HepG2 (cell line): ENCODE results near the gene TMF1. TPM values are rescaled to one million over a fixed set of nuclear protein-coding genes. Genes with fewer than 3 reads are reported as not detected.

Experiments used
- AKAP8 ChIP-seq: sonication (generic); formaldehyde crosslinking; IDR thresholded peaks from 2 replicates; pipeline ENCODE4 v1.5.1; 2020; ENCODE audit warnings: mild to moderate bottlenecking, missing genetic modification reagents
- AKNA ChIP-seq: sonication (generic); formaldehyde crosslinking; IDR thresholded peaks from 2 replicates; pipeline ENCODE4 v1.4.0; 2020; ENCODE audit warnings: missing genetic modification reagents, borderline replicate concordance
- ATM ChIP-seq: fragments of 450-650 bp; IDR thresholded peaks from 2 replicates; pipeline ENCODE4 v1.7.1; 2017; ENCODE audit warnings: mild to moderate bottlenecking, borderline replicate concordance
- CEBPB ChIP-seq: IDR thresholded peaks from 2 replicates; pipeline ENCODE4 v1.6.1; 2011; ENCODE audit warnings: low read depth, low read length, improper control_type of control experiment, borderline replicate concordance
- DR1 ChIP-seq: sonication (generic); formaldehyde crosslinking; IDR thresholded peaks from 2 replicates; pipeline ENCODE4 v1.8.0; 2021; ENCODE audit warnings: mild to moderate bottlenecking, missing genetic modification reagents, inconsistent platforms
- ESRRA ChIP-seq: sonication (generic); formaldehyde crosslinking; IDR thresholded peaks from 2 replicates; pipeline ENCODE4 v1.5.1; 2020; ENCODE audit warnings: mild to moderate bottlenecking, low read depth, missing genetic modification reagents
- HBP1 ChIP-seq: IDR thresholded peaks from 2 replicates; pipeline ENCODE4 v1.6.1; 2016; ENCODE audit warnings: low read depth, control low read depth
- KMT2A ChIP-seq: sonication (generic); formaldehyde crosslinking; IDR thresholded peaks from 2 replicates; pipeline ENCODE4 v1.4.0; 2020; ENCODE audit warnings: missing genetic modification reagents
- KMT2B ChIP-seq: IDR thresholded peaks from 2 replicates; pipeline ENCODE4 v1.6.1; 2016; ENCODE audit warnings: missing genetic modification reagents, missing compliant biosample characterization
- MBNL3 ChIP-seq: fragments of 250-450 bp; sonication (Bioruptor Pico); conservative IDR thresholded peaks from 2 replicates; pipeline ENCODE4 v1.8.0; 2022; ENCODE audit warnings: mild to moderate bottlenecking, inconsistent platforms
- PATZ1 ChIP-seq: sonication (generic); formaldehyde crosslinking; IDR thresholded peaks from 2 replicates; pipeline ENCODE4 v1.4.0; 2020; ENCODE audit warnings: missing genetic modification reagents
- PHF8 ChIP-seq: sonication (generic); formaldehyde crosslinking; IDR thresholded peaks from 2 replicates; pipeline ENCODE4 v1.5.0; 2020; ENCODE audit warnings: missing genetic modification reagents
- TBP ChIP-seq: sonication (generic); formaldehyde crosslinking; IDR thresholded peaks from 2 replicates; pipeline ENCODE4 v1.5.0; 2020; ENCODE audit warnings: missing genetic modification reagents
- ZBTB20 ChIP-seq: sonication (generic); formaldehyde crosslinking; IDR thresholded peaks from 2 replicates; pipeline ENCODE4 v1.8.1; 2023; ENCODE audit warnings: missing genetic modification reagents, low read depth, mild to moderate bottlenecking, borderline replicate concordance
- ZFX ChIP-seq: sonication (generic); formaldehyde crosslinking; IDR thresholded peaks from 2 replicates; pipeline ENCODE4 v1.4.0; 2020; ENCODE audit warnings: mild to moderate bottlenecking, low read depth, missing genetic modification reagents, moderate library complexity
- ZNF124 ChIP-seq: sonication (generic); formaldehyde crosslinking; IDR thresholded peaks from 2 replicates; pipeline ENCODE4 v1.4.0; 2020; ENCODE audit warnings: missing genetic modification reagents
- ZNF331 ChIP-seq: sonication (generic); formaldehyde crosslinking; IDR thresholded peaks from 2 replicates; pipeline ENCODE4 v1.4.0; 2020; ENCODE audit warnings: missing genetic modification reagents
- ZNF543 ChIP-seq: sonication (generic); formaldehyde crosslinking; IDR thresholded peaks from 2 replicates; pipeline ENCODE4 v1.4.0; 2020; ENCODE audit warnings: mild to moderate bottlenecking, missing genetic modification reagents
- polyA plus RNA-seq, 8 experiments: library from polyadenylated mRNA; depleted of rRNA in 3 of 8; stranded (reverse) in 7 of 8; unstranded in 1 of 8; fragments of >200 nt; fragmentation: Illumina TruSeq in 4 of 8; extraction: Trizol in 4 of 8; gene quantifications; 2 replicates each; pipeline versions ENCODE4 v1.2.1 to v1.2.3, GENCODE V29; 2011 to 2016; ENCODE audit warnings: low read depth in 4 of 8, missing spikeins in 1 of 8, mixed read lengths in 1 of 8; ENCODE audit not compliant: insufficient read depth in 1 of 8
- total RNA-seq, 5 experiments: library from RNA; depleted of rRNA; stranded (reverse); fragments of >200 nt; fragmentation: Illumina TruSeq; extraction: Trizol; gene quantifications; 2 replicates each; pipeline ENCODE4 v1.2.3, GENCODE V29; 2016; ENCODE audit warnings: low read depth in 1 of 5

TMF1 gene
- total and polyA plus RNA-seq, 2 of the 13 experiments (the other 11 are each of a cell fraction or from before 2014, with no cell fraction given) = 12.1 to 38.4 TPM

GRCh38 chr3:69084326-69085167 is 32.4 kb upstream of the TMF1 start, which contains the start of gene ARL6IP5 (continued):
- no peak for TF ChIP-seq AKNA (CRISPR knock-in tag)
- TF ChIP-seq ATM = no peak
- TF ChIP-seq ZNF124 (CRISPR knock-in tag) = peak; percentile 34; the same call in 1 of the 2 replicates
- TF ChIP-seq PHF8 (CRISPR knock-in tag) = peak; percentile 72
- no peak for TF ChIP-seq MBNL3 (CRISPR knock-in tag)
- no peak for TF ChIP-seq HBP1 (CRISPR knock-in tag)
- TF ChIP-seq ZNF331 = peak; percentile 58
- TF ChIP-seq ESRRA (CRISPR knock-in tag) = no peak
- no peak for TF ChIP-seq ZFX (CRISPR knock-in tag)
- TF ChIP-seq ZNF543 (CRISPR knock-in tag) = no peak
- TF ChIP-seq DR1 (CRISPR knock-in tag) = no peak; the same call in 1 of the 2 replicates
- TF ChIP-seq AKAP8 (CRISPR knock-in tag) = no peak
- no peak for TF ChIP-seq CEBPB
- TF ChIP-seq PATZ1 = 0 out of 2 replicates have a peak, but pooled peaks have one; percentile 6
- no peak for TF ChIP-seq TBP
- TF ChIP-seq KMT2B (CRISPR knock-in tag) = peak; percentile 81
- no peak; the same call in 1 of the 2 replicates for TF ChIP-seq ZBTB20 (CRISPR knock-in tag)
- peak; percentile 81 for TF ChIP-seq KMT2A (CRISPR knock-in tag)
